T-helper 1 cell treated with Interleukin-12 subunit alpha and Interleukin-12 subunit beta and Interleukin-4 antibody, amounts not matched to agents 30 μg/mL and 1 μg/mL, for 36 hours (primary cell): Measurements from ENCODE around the gene RPS6KA4.
A peak's percentile ranks its signal among the peaks of the same experiment; 100 is the strongest.

ENCODE experiments used
- H3K27ac Mint-ChIP-seq: one replicate; pipeline ENCODE4 v1.8.0; 2021; ENCODE audit warnings: mild to moderate bottlenecking, mixed read lengths
- H3K27me3 Mint-ChIP-seq: one replicate; pipeline ENCODE4 v1.8.0; 2021; ENCODE audit warnings: low read depth, mixed read lengths
- H3K36me3 Mint-ChIP-seq: one replicate; pipeline ENCODE4 v1.8.0; 2021; ENCODE audit warnings: low read depth, mixed read lengths
- H3K4me1 Mint-ChIP-seq: one replicate; pipeline ENCODE4 v1.8.0; 2021; ENCODE audit warnings: low read depth, mixed read lengths
- H3K4me3 Mint-ChIP-seq: one replicate; pipeline ENCODE4 v1.8.0; 2021; ENCODE audit warnings: mild to moderate bottlenecking, moderate library complexity, mixed read lengths
- H3K9me3 Mint-ChIP-seq: one replicate; pipeline ENCODE4 v1.8.0; 2021; ENCODE audit warnings: mixed read lengths

The RPS6KA4 gene

GRCh38 chr11:64379817-64380709, 21.1 kb downstream of the RPS6KA4 start:
- no peaks in the 10 kb centered on the region for H3K36me3 Mint-ChIP-seq
- H3K4me3 Mint-ChIP-seq = no peak overlapping the region
- H3K27ac Mint-ChIP-seq = no peak overlapping the region
- peaks cover under 1% of the 10 kb centered on the region for H3K27me3 Mint-ChIP-seq
- H3K9me3 Mint-ChIP-seq = no peaks in the 10 kb centered on the region
- H3K4me1 Mint-ChIP-seq = no peaks in the 10 kb centered on the region

DNA sequence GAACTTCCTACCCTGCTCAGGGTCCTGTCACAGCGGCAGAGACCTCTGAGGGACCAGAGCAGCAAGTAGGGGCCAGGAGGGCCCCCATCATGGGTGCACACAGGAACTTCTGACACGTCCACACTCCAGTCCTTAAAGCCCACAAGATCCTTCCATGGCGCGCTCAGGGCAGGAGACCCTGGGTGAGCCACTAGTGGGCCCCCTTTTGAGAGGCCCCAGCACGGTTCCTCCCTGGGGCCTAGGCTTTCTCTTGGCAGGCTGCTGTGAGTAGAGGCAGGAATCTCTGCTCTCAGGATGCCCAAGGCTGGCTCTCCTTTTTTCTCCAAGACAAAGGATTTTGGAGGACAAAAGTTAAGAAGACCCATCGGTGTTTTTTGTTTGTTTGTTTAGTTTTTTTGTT, 22.4 kb downstream of the RPS6KA4 start:
- Mint-ChIP-seq H3K9me3 (no peaks in the 10 kb centered on the region), H3K27ac (no peak overlapping the region), H3K27me3 (peaks cover 6% of the 10 kb centered on the region), H3K4me1 (peaks cover 3% of the 10 kb centered on the region), H3K4me3 (no peak overlapping the region), H3K36me3 (no peaks in the 10 kb centered on the region)

DNA sequence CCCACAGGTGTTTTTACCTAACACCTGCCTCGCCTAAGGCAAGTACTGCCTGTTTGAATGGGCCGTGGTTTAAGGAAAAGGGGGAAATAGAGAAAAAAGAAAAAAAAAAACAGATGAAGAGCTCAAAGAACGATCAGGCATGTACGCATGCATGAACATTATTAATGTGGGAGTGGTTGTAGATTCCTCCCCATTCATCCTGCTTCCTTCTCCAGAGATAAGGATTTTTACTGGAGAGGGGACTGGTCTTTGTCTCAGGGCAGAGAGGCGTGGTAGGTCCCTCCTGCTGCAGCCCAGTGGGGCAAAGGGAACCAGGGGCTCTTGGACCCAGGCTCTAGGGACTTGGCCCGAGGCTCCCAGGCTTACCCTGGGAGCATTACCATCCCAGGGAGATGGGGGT, 23.1 kb downstream of the RPS6KA4 start:
- no peaks in the 10 kb centered on the region for H3K36me3 Mint-ChIP-seq

DNA sequence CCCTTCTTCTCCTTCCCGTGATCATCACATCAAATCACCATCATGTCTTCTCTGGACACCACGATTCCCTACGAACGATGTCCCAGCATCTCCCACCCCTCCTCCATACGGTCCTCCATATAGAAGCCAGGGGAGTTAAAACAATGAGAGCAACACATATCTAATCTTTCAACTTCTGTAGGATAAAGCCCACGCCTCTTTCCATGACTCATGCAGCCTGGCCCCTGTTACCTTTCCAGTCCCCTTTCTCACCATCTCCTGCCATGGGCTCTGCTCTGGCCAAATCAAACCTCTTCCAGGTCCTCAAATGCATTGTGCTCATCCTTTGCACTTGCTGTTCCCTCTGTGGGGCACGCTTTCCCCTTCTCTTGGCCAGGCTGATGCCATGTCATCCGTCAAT, 23.6 kb downstream of the RPS6KA4 start:
- Mint-ChIP-seq H3K4me3 (no peak overlapping the region), H3K27me3 (peaks cover 13% of the 10 kb centered on the region), H3K27ac (no peak overlapping the region), H3K36me3 (no peaks in the 10 kb centered on the region), H3K4me1 (peaks cover 8% of the 10 kb centered on the region), H3K9me3 (no peaks in the 10 kb centered on the region)

More for the DNA sequence above, 23.1 kb downstream of the RPS6KA4 start:
- Mint-ChIP-seq H3K4me1 (peaks cover 8% of the 10 kb centered on the region), H3K27me3 (peaks cover 9% of the 10 kb centered on the region), H3K9me3 (no peaks in the 10 kb centered on the region), H3K4me3 (no peak overlapping the region), H3K27ac (no peak overlapping the region)

- Mint-ChIP-seq H3K4me1 (peaks cover 8% of the 10 kb centered on the region), H3K4me3 (no peak overlapping the region), H3K9me3 (no peaks in the 10 kb centered on the region), H3K27me3 (peaks cover 18% of the 10 kb centered on the region), H3K27ac (no peak overlapping the region), H3K36me3 (no peaks in the 10 kb centered on the region)
These were observed 24.6 kb downstream of the RPS6KA4 start for GRCh38 chr11:64383580-64383979.

DNA sequence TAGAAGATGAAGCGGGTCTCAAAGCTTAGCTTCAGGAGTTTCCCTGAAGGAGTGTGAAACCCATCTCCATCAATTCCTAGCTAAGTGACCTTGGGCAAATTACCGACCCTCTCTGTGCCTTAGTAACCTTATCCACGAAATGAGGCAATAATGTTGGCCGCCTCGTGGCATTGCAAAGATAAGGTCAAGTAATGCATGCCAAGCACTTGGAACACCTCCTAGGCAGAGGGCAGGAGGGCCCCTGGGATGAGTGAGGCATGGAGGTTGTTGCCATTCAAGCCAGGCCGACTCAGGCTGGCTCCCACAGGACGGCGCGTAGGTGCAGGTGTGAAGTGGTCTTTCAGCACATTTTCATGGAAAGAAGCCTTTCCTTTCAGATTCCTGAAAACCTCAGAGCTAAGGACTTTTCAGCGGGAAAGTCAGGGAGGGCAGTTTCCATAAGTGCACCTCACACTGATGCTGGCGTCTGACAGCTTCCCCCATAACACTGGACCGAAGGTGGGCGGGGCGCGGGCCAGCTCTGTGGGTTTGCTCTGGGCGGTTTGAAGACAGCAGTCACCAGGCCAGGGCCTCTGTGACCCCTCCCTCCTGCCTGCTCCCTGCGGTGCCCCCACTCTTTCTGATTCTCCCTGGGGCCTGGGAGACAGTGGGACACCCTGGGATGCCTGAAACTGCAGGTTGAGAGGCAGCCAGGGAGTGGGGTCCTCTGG, 25.2 kb downstream of the RPS6KA4 start:
- H3K27me3 Mint-ChIP-seq = peaks cover 21% of the 10 kb centered on the region
- H3K36me3 Mint-ChIP-seq = no peaks in the 10 kb centered on the region
- no peak overlapping the region for H3K4me3 Mint-ChIP-seq
- no peaks in the 10 kb centered on the region for H3K9me3 Mint-ChIP-seq
- no peak overlapping the region for H3K27ac Mint-ChIP-seq
- peaks cover 8% of the 10 kb centered on the region for H3K4me1 Mint-ChIP-seq

- Mint-ChIP-seq H3K4me3 (no peak overlapping the region), H3K9me3 (peaks cover 8% of the 10 kb centered on the region), H3K27me3 (peaks cover 28% of the 10 kb centered on the region), H3K27ac (no peak overlapping the region), H3K4me1 (peaks cover 10% of the 10 kb centered on the region), H3K36me3 (no peaks in the 10 kb centered on the region)
These were observed 26.3 kb downstream of the RPS6KA4 start for GRCh38 chr11:64384981-64385944.

DNA sequence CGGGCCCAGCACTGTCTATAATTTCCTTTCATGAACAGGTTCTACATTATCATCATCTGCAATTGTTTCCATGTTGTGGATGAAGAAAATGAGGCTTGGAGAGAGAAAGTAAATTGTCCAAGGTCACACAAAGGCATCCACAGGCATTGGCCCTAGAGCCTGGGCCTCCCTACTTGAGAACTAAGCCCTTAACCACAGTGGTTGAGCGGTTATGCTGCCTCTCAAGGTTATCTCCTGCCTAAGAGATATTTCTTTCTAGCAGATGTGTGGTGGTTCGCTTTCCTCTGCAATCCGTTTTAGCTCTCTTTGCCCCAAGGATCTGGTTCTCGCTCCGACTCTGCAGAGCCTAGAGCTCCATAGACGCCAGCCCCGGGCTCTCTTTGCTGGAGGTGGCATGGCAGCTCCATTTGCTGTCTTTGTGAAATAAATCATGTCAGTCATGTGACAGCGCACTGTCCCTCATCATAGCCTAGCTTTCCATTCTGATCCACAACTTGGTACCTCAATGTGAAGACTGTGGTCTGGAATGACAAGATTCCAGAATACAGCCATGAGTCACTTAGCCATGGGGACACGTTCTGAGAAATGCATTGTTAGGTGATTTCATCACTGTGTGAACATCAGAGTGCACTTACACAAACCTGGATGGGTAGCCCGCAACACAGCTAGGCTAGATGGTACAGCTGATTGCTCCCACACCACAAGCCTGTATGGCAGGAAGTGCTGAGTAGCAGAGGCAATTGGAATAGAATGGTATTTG, 27.2 kb downstream of the RPS6KA4 start:
- Mint-ChIP-seq H3K36me3 (no peaks in the 10 kb centered on the region), H3K27me3 (peaks cover 28% of the 10 kb centered on the region), H3K4me3 (no peak overlapping the region), H3K9me3 (peaks cover 11% of the 10 kb centered on the region), H3K4me1 (peaks cover 17% of the 10 kb centered on the region), H3K27ac (no peak overlapping the region)

- no peaks in the 10 kb centered on the region for H3K36me3 Mint-ChIP-seq
- H3K27me3 Mint-ChIP-seq = peaks cover 28% of the 10 kb centered on the region
- peaks cover 23% of the 10 kb centered on the region for H3K4me1 Mint-ChIP-seq
- H3K9me3 Mint-ChIP-seq = peaks cover 11% of the 10 kb centered on the region
- H3K4me3 Mint-ChIP-seq = no peak overlapping the region
- H3K27ac Mint-ChIP-seq = no peak overlapping the region
These were observed 29.0 kb downstream of the RPS6KA4 start for GRCh38 chr11:64387916-64388315.

DNA sequence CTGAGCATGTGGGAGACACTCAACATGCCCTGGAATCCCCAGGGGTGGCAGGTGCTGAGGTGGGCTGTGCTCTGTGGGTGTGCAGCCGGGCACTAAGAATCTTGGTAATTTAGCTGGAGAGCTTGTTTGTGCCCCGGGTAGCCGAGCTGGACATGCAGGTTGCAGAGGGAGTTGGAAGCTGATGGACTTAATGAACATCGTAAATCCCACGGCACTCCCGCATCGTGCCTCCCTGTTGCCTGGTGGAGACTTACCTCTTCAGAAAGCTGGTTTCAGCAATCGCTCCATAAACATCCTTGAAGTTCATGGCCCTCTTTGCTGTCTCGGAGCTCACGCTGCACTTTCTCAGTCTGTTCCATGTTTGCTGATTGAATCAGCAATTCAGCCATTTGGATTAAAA, 29.9 kb downstream of the RPS6KA4 start:
- Mint-ChIP-seq H3K9me3 (peaks cover 11% of the 10 kb centered on the region), H3K27me3 (peaks cover 28% of the 10 kb centered on the region), H3K36me3 (no peaks in the 10 kb centered on the region), H3K4me1 (peaks cover 23% of the 10 kb centered on the region), H3K4me3 (no peak overlapping the region), H3K27ac (no peak overlapping the region)

- H3K9me3 Mint-ChIP-seq = peaks cover 11% of the 10 kb centered on the region
- no peaks in the 10 kb centered on the region for H3K36me3 Mint-ChIP-seq
- H3K27me3 Mint-ChIP-seq = peaks cover 30% of the 10 kb centered on the region
- H3K4me1 Mint-ChIP-seq = peaks cover 23% of the 10 kb centered on the region
- no peak overlapping the region for H3K4me3 Mint-ChIP-seq
- H3K27ac Mint-ChIP-seq = no peak overlapping the region
These were observed 30.9 kb downstream of the RPS6KA4 start for GRCh38 chr11:64389851-64390250.

DNA sequence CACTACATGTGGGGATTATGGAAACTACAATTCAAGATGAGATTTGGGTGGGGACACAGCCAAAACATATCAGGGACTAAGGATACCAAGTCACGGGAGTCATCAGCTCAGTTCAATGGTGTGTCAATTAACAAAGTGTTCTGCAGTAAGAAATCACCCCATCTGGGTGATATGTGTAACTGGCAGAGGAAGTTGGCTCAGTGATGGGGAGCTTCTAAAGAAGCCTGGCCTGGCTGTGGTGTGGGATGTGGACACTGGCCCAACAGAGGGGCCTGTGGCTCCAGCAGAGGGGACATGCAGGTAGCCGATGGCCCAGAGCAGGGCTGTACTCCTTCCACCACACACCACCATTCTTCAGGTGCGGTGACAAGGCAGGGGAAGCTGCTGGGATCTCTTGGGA, 31.6 kb downstream of the RPS6KA4 start:
- H3K27me3 Mint-ChIP-seq = peaks cover 27% of the 10 kb centered on the region
- peaks cover 23% of the 10 kb centered on the region for H3K4me1 Mint-ChIP-seq
- H3K36me3 Mint-ChIP-seq = no peaks in the 10 kb centered on the region
- peaks cover 11% of the 10 kb centered on the region for H3K9me3 Mint-ChIP-seq
- peak overlapping the region; percentile 28 for H3K4me3 Mint-ChIP-seq
- H3K27ac Mint-ChIP-seq = no peak overlapping the region

DNA sequence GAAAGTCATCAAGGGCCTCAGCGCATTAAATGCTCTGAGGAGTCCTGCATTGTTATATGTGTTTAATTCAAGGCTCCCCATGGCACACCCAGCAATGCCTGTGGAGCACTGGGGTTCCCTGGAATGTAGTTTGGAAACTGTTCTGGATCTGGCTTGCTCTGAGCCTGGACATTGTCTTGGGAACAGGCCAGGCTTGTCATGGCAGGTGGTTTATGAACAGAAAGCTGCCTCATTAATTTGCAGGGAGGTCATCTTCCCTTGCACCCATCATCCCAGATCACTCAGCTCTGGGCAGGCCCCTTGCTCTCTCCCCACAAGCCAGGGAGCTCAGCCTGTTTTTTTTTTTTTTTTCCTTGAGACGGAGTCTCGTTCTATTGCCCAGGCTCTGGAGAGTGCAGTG, 32.9 kb downstream of the RPS6KA4 start:
- Mint-ChIP-seq H3K4me3 (no peak overlapping the region), H3K27me3 (peaks cover 25% of the 10 kb centered on the region), H3K36me3 (no peaks in the 10 kb centered on the region), H3K27ac (no peak overlapping the region), H3K9me3 (peaks cover 11% of the 10 kb centered on the region), H3K4me1 (peaks cover 17% of the 10 kb centered on the region)
